Measurements from ENCODE around the gene RFX8. TPM values are rescaled to one million over a fixed set of nuclear protein-coding genes. Genes with fewer than 3 reads are reported as not detected.

The RFX8 gene
- total and polyA plus RNA-seq, 2 of the 4 experiments (the other 2 are of a cell fraction), result 2.9 to 5.3 TPM

- TF ChIP-seq BHLHE40 (IDR thresholded peaks at IDR 0.05; ENCODE audit: low read depth, low read length) (no peak), RAD21 (IDR thresholded peaks at IDR 0.05; ENCODE audit: low read length) (peak; percentile 40)
These were observed 124.8 kb downstream of the RFX8 start (continued) for GRCh38 chr2:101349893-101350662.

- ChIA-PET POLR2A (ENCODE audit: unreplicated experiment) (no interaction called here), CTCF (interaction anchor here (1.1 to 1.3 kb wide), 2 partner anchors 26 to 42 kb away, joined by 3 read pairs; no protein-coding TSS in a partner anchor)
- Histone ChIP-seq H3K9me1 (ENCODE audit: insufficient read depth, low read length) (no peaks in the 10 kb centered on the region; the same call in 1 of the 2 replicates), H3K4ac (ENCODE audit: low read depth, low read length) (no peak overlapping the region), H4K8ac (ENCODE audit: low read depth in 2 of 2, low read length in 2 of 2) (no peak overlapping the region), H2BK5ac (ENCODE audit: low read depth, low read length, poor library complexity, severe bottlenecking) (no peak overlapping the region), H2BK120ac (ENCODE audit: low read depth, low read length) (no peak overlapping the region), H3K36me3 (ENCODE audit: control insufficient read depth, insufficient read depth, low read length) (no peaks in the 10 kb centered on the region), H3K27me3 (ENCODE audit: control insufficient read depth, insufficient read depth, low read length) (no peaks in the 10 kb centered on the region; the same call in 1 of the 2 replicates), H3K23ac (ENCODE audit: low read depth, low read length) (no peak overlapping the region), H3K56ac (ENCODE audit: extremely low read depth, insufficient read depth, low read length) (no peak overlapping the region), H4K91ac (ENCODE audit: insufficient read depth, low read depth, low read length) (no peak overlapping the region), H3K14ac (replicated peaks; ENCODE audit: low read depth, low read length) (no peak overlapping the region), H2AFZ (replicated peaks; ENCODE audit: low read length, poor library complexity) (no peak overlapping the region), H2AK5ac (ENCODE audit: low read depth, low read length) (no peak overlapping the region), H2BK20ac (ENCODE audit: low read depth, low read length) (no peak overlapping the region), H3K9me3 (ENCODE audit: control insufficient read depth, insufficient read depth, low read length) (no peaks in the 10 kb centered on the region), H3K27ac (ENCODE audit: insufficient read depth, low read length) (no peak overlapping the region), H2BK15ac (ENCODE audit: low read depth, low read length) (no peak overlapping the region), H3K4me2 (ENCODE audit: low read depth, low read length) (no peak overlapping the region), H3K4me3 (ENCODE audit: insufficient read depth, low read depth, low read length) (no peak overlapping the region), H3K18ac (ENCODE audit: low read depth, low read length) (no peak overlapping the region), H3K9ac (ENCODE audit: low read depth, low read length) (no peak overlapping the region), H3K4me1 (ENCODE audit: control insufficient read depth, insufficient read depth, low read length) (no peaks in the 10 kb centered on the region), H3K79me1 (ENCODE audit: low read depth in 1 of 2, low read length in 2 of 2) (no peaks in the 10 kb centered on the region), H4K20me1 (ENCODE audit: insufficient read depth, low read length) (no peaks in the 10 kb centered on the region), H4K5ac (ENCODE audit: low read depth, low read length) (no peak overlapping the region), H2AK9ac (replicated peaks; ENCODE audit: low read depth, low read length, poor library complexity) (no peak overlapping the region)
- BruUV-seq (replicated peaks), result no TSS peak
- WGBS, 2 experiments (ENCODE audit: extremely low coverage in 2 of 2, insufficient read length in 1 of 2), result no CpG with 5 or more reads among the region's 1 CpG
- ATAC-seq (ENCODE audit: low read depth) (no peak), DNase-seq (no peak)
- in situ Hi-C loops (cut with MboI; ENCODE audit: low sequenced_read_pairs) (loop anchor here (10.0 kb wide), 1 partner anchor 486 kb away; no protein-coding TSS in a partner anchor), intact Hi-C loops (cut with micrococcal nuclease) (no loop called here), dilution Hi-C loops (cut with HindIII; ENCODE audit: low sequenced_read_pairs, unreplicated experiment) (no loop called here)
- TF ChIP-seq RAD21 (IDR thresholded peaks at IDR 0.05; ENCODE audit: low read length) (no peak), MAZ (IDR thresholded peaks at IDR 0.05; ENCODE audit: borderline replicate concordance, low read depth, low read length) (no peak), CEBPB (IDR thresholded peaks at IDR 0.05; ENCODE audit: low read depth, low read length) (no peak), CHD1 (IDR thresholded peaks at IDR 0.05; ENCODE audit: low read depth, low read length) (no peak), USF2 (IDR thresholded peaks at IDR 0.05; ENCODE audit: low read depth, low read length) (no peak), POLR2A (IDR thresholded peaks at IDR 0.05; ENCODE audit: low read depth, low read length) (no peak), NFE2L2 (IDR thresholded peaks at IDR 0.05; ENCODE audit: low read depth, low read length) (no peak), MAFK (IDR thresholded peaks at IDR 0.05; ENCODE audit: low read depth, low read length) (no peak), ELK1 (IDR thresholded peaks at IDR 0.05; ENCODE audit: borderline replicate concordance, low read depth, low read length) (no peak), FOS (IDR thresholded peaks at IDR 0.05; ENCODE audit: low read depth, low read length) (no peak), BHLHE40 (IDR thresholded peaks at IDR 0.05; ENCODE audit: low read depth, low read length) (no peak), RCOR1 (IDR thresholded peaks at IDR 0.05; ENCODE audit: insufficient replicate concordance, low read length) (no peak), CTCF (conservative IDR thresholded peaks at IDR 0.05; ENCODE audit: low read depth, low read length) (no peak)
These were observed 126.0 kb downstream of the RFX8 start for GRCh38 chr2:101348883-101349282.

All from IMR-90 (cell line).